ENCODE measurements around the gene GAGE12C. TPM values are rescaled to one million over a fixed set of nuclear protein-coding genes. Genes with fewer than 3 reads are reported as not detected.
"Not testable (repeated sequence)": the region's sequence is repeated elsewhere in the genome, so short reads cannot be mapped to it uniquely, and the experiment has no call there.

The GAGE12C gene, protein sequence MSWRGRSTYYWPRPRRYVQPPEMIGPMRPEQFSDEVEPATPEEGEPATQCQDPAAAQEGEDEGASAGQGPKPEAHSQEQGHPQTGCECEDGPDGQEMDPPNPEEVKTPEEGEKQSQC
- total RNA-seq: not detected

DNA sequence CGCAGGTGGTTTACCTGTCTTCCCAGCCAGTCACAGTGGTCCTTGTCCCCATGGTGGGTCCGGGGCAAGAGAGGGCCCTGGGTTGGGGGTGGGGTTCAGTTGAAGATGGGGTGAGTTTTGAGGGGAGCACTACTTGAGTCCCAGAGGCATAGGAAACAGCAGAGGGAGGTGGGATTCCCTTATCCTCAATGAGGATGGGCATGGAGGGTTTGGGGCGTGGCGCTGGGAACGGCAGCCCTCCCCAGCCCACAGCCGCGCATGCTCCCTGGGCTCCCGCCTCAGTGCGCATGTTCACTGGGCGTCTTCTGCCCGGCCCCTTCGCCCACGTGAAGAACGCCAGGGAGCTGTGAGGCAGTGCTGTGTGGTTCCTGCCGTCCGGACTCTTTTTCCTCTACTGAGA lies at the start of gene GAGE12C:
Gene GAGE12C, plus strand, starts transcription at position 301 of the 400 bp plus-strand sequence. CDS start 1,155 bp downstream, outside the sequence.
- DNase-seq: not testable (repeated sequence)

- DNase-seq: not testable (repeated sequence)
Measured at GRCh38 chrX:49541433-49541832, 9.5 kb downstream of the GAGE12C start, which contains the start of gene GAGE12D. TSS of gene GAGE12D (plus strand) at chrX:49541733. CDS start at chrX:49542888, 1,155 bp downstream.

DNA sequence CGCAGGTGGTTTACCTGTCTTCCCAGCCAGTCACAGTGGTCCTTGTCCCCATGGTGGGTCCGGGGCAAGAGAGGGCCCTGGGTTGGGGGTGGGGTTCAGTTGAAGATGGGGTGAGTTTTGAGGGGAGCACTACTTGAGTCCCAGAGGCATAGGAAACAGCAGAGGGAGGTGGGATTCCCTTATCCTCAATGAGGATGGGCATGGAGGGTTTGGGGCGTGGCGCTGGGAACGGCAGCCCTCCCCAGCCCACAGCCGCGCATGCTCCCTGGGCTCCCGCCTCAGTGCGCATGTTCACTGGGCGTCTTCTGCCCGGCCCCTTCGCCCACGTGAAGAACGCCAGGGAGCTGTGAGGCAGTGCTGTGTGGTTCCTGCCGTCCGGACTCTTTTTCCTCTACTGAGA lies 19.0 kb downstream of the GAGE12C start, which contains the start of gene GAGE12E:
Gene GAGE12E, plus strand, starts transcription at position 301 of the 400 bp plus-strand sequence. CDS start 1,155 bp downstream, outside the sequence.
- not testable (repeated sequence) for DNase-seq

GRCh38 chrX:49560542-49560941 lies 28.6 kb downstream of the GAGE12C start, which contains the start of gene GAGE12F:
TSS of gene GAGE12F (plus strand) at chrX:49560842. CDS start at chrX:49561997, 1,155 bp downstream.
- not testable (repeated sequence) for DNase-seq

DNA sequence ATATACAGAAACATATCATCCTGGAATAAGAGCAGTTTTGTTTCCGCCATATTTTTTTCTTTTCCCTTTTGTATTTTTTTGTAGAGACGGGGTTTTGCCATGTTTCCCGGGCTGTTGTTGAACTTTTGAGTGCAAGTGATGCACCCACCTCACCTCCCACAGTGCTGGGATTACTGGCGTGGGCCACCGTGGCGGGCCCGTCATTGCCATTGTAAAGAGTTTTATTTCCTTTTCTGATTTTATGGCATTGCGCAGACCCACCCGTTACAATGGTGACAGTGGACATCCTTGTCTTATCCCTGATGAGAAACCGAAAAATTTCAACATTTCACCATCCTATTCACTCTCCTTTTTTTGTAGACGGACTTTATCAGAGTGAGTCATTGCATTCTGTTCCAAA lies 36.8 kb downstream of the GAGE12C start:
- DNase-seq: not testable (repeated sequence)

- not testable (repeated sequence) for DNase-seq
Measured at GRCh38 chrX:49569152-49569551, 37.2 kb downstream of the GAGE12C start.

GRCh38 chrX:49570100-49570499 lies 38.1 kb downstream of the GAGE12C start, which contains the start of gene GAGE12G:
TSS of gene GAGE12G (plus strand) at chrX:49570400. CDS start at chrX:49571555, 1,155 bp downstream.
- not testable (repeated sequence) for DNase-seq

- not testable (repeated sequence) for DNase-seq
Measured at GRCh38 chrX:49579649-49580048, 47.7 kb downstream of the GAGE12C start, which contains the start of gene GAGE12H. TSS of gene GAGE12H (plus strand) at chrX:49579949. CDS start at chrX:49581104, 1,155 bp downstream.

Data from effector CD4-positive, alpha-beta T cell (primary cell).